Astrocyte of the cerebellum (primary cell): ENCODE measurements around the gene C15orf39.

Experiments
- DNase-seq: peaks from one replicate; pipeline ENCODE4 v3.0.0-alpha.2; 2011; ENCODE audit warnings: low read depth
- H3K4me3 ChIP-seq: 2 replicates; pipeline ENCODE4 v1.5.1; 2011; ENCODE audit warnings: mild to moderate bottlenecking, low read depth, low read length, moderate library complexity
- CTCF ChIP-seq: IDR thresholded peaks from 2 replicates; pipeline ENCODE4 v1.5.1; 2012; ENCODE audit warnings: low read length, low read depth, moderate library complexity, mild to moderate bottlenecking; ENCODE audit errors: missing control alignments
- in situ Hi-C: cut with HindIII; loops from 2 replicates; pipeline ENCODE4 v1.10.0; 2017; ENCODE audit warnings: low sequenced_read_pairs

Gene C15orf39

GRCh38 chr15:75193976-75194375 is 7.7 kb upstream of the C15orf39 start:
- no peak for DNase-seq
- in situ Hi-C loops: loop anchor here (5.0 kb wide), 2 partner anchors 132 to 157 kb away; no protein-coding TSS in a partner anchor
- no peak overlapping the region for H3K4me3 ChIP-seq
- no peak for TF ChIP-seq CTCF

- in situ Hi-C loops: loop anchor here (5.0 kb wide), 2 partner anchors 132 to 157 kb away; no protein-coding TSS in a partner anchor
- H3K4me3 ChIP-seq: no peak overlapping the region
- DNase-seq: no peak
- no peak for TF ChIP-seq CTCF
Observed at GRCh38 chr15:75194397-75194796, 7.3 kb upstream of the C15orf39 start.

- H3K4me3 ChIP-seq: no peak overlapping the region
- no peak for TF ChIP-seq CTCF
- no peak for DNase-seq
- in situ Hi-C loops: no loop called here
Observed at GRCh38 chr15:75195122-75195765, 6.4 kb upstream of the C15orf39 start.

- no peak overlapping the region for H3K4me3 ChIP-seq
- DNase-seq: no peak
- in situ Hi-C loops: no loop called here
- TF ChIP-seq CTCF: no peak
Observed at GRCh38 chr15:75195766-75196241, 5.9 kb upstream of the C15orf39 start.

- in situ Hi-C loops: no loop called here
- H3K4me3 ChIP-seq: no peak overlapping the region
- no peak for DNase-seq
- TF ChIP-seq CTCF: no peak
Observed at GRCh38 chr15:75197062-75197630, 4.5 kb upstream of the C15orf39 start.

GRCh38 chr15:75198560-75199356 is 2.9 kb upstream of the C15orf39 start:
- in situ Hi-C loops: no loop called here
- DNase-seq: no peak
- no peak for TF ChIP-seq CTCF
- H3K4me3 ChIP-seq: no peak overlapping the region
